SH-SY5Y (cell line): Measurements from ENCODE around the gene XIRP2.

Experiments used
- GATA2 ChIP-seq: IDR thresholded peaks from 2 replicates; pipeline ENCODE4 v1.6.1; 2011; ENCODE audit warnings: mild to moderate bottlenecking, low read depth, low read length
- GATA3 ChIP-seq: IDR thresholded peaks from 2 replicates; pipeline ENCODE4 v1.6.1; 2011; ENCODE audit warnings: low read depth, mild to moderate bottlenecking, low read length, moderate library complexity

DNA sequence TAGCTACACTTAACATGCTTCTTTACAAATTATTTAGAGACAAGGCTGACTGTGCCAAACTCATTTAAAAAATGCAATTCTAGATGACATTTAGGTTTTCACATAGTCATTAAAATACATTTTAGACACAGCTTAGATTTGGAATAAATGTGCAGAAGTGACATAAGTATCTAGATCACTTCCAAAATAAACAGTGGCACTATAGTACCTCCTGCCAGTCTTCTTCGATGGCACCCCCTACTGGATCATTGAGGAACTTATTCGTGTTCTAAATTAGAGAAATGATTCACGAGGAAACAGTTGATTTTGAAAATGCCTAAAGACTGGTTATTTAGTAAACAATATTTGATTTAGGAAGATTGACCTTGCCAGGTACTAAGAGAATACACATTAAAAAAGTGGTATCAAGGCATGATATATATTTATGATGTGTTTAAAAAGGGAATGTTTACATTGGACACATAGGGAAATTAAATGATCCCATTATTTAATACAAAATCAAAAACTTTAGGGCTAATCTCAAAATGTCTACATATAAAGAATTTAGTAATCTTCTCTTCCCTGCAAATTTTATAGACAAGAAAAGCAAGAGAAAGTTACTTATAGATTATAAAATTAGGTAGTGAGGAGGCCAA is 323.9 kb downstream of the XIRP2 start:
- TF ChIP-seq GATA2 = no peak
- no peak for TF ChIP-seq GATA3
